ENCODE data around the gene SLC26A11. TPM values are rescaled to one million over a fixed set of nuclear protein-coding genes. Genes with fewer than 3 reads are reported as not detected.

SLC26A11 gene
- total RNA-seq, 1 experiment from 2014 or later, result 26.5 TPM

DNA sequence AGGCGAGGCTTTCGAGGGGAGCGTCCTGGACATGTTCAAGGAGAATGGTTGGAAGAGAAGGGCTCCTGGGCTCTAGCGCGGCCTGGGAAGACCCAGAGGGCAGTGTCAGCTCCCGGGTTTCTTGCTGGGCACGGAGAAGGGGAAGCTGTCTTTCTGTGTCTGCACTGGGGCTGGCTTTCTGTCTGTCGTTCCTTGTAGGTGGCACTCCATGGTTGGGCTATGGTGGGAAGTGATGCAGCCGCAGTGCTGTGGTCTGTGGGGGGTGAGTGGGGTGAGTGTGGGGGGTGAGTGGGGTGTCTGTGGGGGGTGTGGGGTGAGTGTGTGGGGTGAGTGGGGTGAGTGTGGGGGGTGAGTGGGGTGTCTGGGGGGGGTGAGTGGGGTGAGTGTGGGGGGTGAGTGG is 54.1 kb downstream of the SLC26A11 start:
- no peaks in the 10 kb centered on the region for H3K79me1 ChIP-seq (ENCODE audit: insufficient read depth, low read depth, low read length, poor library complexity, severe bottlenecking)
- H2BK12ac ChIP-seq (ENCODE audit: insufficient read length, low read depth, low read length), result no peak overlapping the region
- H3K23me2 ChIP-seq (ENCODE audit: insufficient read length, low read depth, low read length, poor library complexity, severe bottlenecking), result no peaks in the 10 kb centered on the region
- no peak overlapping the region for H3K4me3 Mint-ChIP-seq
- peaks cover 0 to 2% of the 10 kb centered on the region in 2 experiments; a peak in 2 of 5 replicates for H3K9me3 Mint-ChIP-seq
- TF ChIP-seq, protein P1, sequence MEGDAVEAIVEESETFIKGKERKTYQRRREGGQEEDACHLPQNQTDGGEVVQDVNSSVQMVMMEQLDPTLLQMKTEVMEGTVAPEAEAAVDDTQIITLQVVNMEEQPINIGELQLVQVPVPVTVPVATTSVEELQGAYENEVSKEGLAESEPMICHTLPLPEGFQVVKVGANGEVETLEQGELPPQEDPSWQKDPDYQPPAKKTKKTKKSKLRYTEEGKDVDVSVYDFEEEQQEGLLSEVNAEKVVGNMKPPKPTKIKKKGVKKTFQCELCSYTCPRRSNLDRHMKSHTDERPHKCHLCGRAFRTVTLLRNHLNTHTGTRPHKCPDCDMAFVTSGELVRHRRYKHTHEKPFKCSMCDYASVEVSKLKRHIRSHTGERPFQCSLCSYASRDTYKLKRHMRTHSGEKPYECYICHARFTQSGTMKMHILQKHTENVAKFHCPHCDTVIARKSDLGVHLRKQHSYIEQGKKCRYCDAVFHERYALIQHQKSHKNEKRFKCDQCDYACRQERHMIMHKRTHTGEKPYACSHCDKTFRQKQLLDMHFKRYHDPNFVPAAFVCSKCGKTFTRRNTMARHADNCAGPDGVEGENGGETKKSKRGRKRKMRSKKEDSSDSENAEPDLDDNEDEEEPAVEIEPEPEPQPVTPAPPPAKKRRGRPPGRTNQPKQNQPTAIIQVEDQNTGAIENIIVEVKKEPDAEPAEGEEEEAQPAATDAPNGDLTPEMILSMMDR (conservative IDR thresholded peaks at IDR 0.05), result no peak
- H3K36me3 Mint-ChIP-seq (ENCODE audit: insufficient read depth in 1 of 3, low read depth in 3 of 3), result peaks cover 3 to 15% (median 11%) of the 10 kb centered on the region in 3 experiments; a peak in 6 of 7 replicates
- no peak overlapping the region for H3K4ac ChIP-seq (ENCODE audit: low read depth, low read length)
- no peak overlapping the region for H2BK15ac ChIP-seq (ENCODE audit: low read depth, low read length)
- H3K4me1 Mint-ChIP-seq, result peaks cover 11 to 17% of the 10 kb centered on the region in 2 experiments
- no peak overlapping the region for H4K8ac ChIP-seq (replicated peaks; ENCODE audit: insufficient read length, low read depth, low read length)
- no peak overlapping the region for H3K4me2 ChIP-seq (ENCODE audit: insufficient read depth, insufficient read length, low read length)
- no peak overlapping the region for H2BK120ac ChIP-seq (ENCODE audit: low read depth, low read length, poor library complexity, severe bottlenecking)
- H3K56ac ChIP-seq (ENCODE audit: insufficient read length, low read depth, low read length), result no peak overlapping the region
- H3K9me3 ChIP-seq (ENCODE audit: control insufficient read depth, low read depth, low read length), result no peaks in the 10 kb centered on the region
- peak overlapping the region in 2 of 3 experiments; percentile 57 to 86; a peak in 3 of 7 replicates for H3K27ac Mint-ChIP-seq
- no peak overlapping the region for H2BK20ac ChIP-seq (ENCODE audit: low read depth, low read length, poor library complexity, severe bottlenecking)
- H3K4me1 ChIP-seq (ENCODE audit: insufficient read depth, low read length), result peaks cover 9% of the 10 kb centered on the region; the same call in 1 of the 2 replicates
- H2AK5ac ChIP-seq (ENCODE audit: insufficient read length, low read length), result no peak overlapping the region
- no CpG with 5 or more reads among the region's 9 CpGs for WGBS (ENCODE audit: extremely low coverage, insufficient read length, low lambda C conversion rate)
- H3K9ac ChIP-seq (ENCODE audit: extremely low read depth, insufficient read length, low read length), result no peak overlapping the region
- no peak overlapping the region for H2AFZ ChIP-seq (ENCODE audit: low read length)
- no peak overlapping the region for H3K27ac ChIP-seq (ENCODE audit: insufficient read length, low read depth, low read length)
- H3K27me3 Mint-ChIP-seq (ENCODE audit: low read depth), result no peaks in the 10 kb centered on the region
- no peak overlapping the region for H4K5ac ChIP-seq (ENCODE audit: insufficient read length, low read depth, low read length)
- no peaks in the 10 kb centered on the region for H4K20me1 ChIP-seq (ENCODE audit: control insufficient read depth, insufficient read depth, insufficient read length)
- no peak overlapping the region for H2BK5ac ChIP-seq (ENCODE audit: insufficient read length, low read length)
- no peak overlapping the region for H4K91ac ChIP-seq (ENCODE audit: insufficient read length, low read depth, low read length)
- H3K79me2 ChIP-seq (ENCODE audit: insufficient read depth, low read length), result no peaks in the 10 kb centered on the region
- H3K18ac ChIP-seq (ENCODE audit: insufficient read length, low read depth, low read length), result no peak overlapping the region
- no peak overlapping the region for H3T11ph ChIP-seq (ENCODE audit: low read length)
- no peak overlapping the region for H3K23ac ChIP-seq (ENCODE audit: insufficient read length, low read depth, low read length)
- H3K14ac ChIP-seq (ENCODE audit: insufficient read depth, low read length), result no peak overlapping the region
- no peak for DNase-seq
- no peaks in the 10 kb centered on the region for H3K27me3 ChIP-seq (ENCODE audit: insufficient read depth, low read length)
